GM10248 (cell line): ENCODE results near the gene STARD10.

Experiments used
- CTCF ChIA-PET: fragments of 300-600 bp; sonication (Branson Sonifier 250); formaldehyde crosslinking; extraction: SDS; loops from one replicate; lab custom pipeline; 2021; ENCODE audit warnings: antibody characterized with exemption; lab: Yijun Ruan, JAX
- POLR2A ChIA-PET: fragments of 350-650 bp; sonication (Branson Sonifier 250); formaldehyde crosslinking; extraction: SDS; loops from one replicate; lab custom pipeline; 2020; ENCODE audit warnings: antibody characterized with exemption; lab: Yijun Ruan, JAX
- DNase-seq: peaks from one replicate; pipeline ENCODE4 v3.0.0; 2012; ENCODE audit errors: extremely low spot score
- TF ChIP-seq, protein P1 (sequence below): IDR thresholded peaks from 2 replicates; pipeline ENCODE4 v1.5.1; 2012; ENCODE audit warnings: mild to moderate bottlenecking, low read depth; ENCODE audit errors: extremely low read depth, missing control alignments, control extremely low read depth

Gene STARD10

DNA sequence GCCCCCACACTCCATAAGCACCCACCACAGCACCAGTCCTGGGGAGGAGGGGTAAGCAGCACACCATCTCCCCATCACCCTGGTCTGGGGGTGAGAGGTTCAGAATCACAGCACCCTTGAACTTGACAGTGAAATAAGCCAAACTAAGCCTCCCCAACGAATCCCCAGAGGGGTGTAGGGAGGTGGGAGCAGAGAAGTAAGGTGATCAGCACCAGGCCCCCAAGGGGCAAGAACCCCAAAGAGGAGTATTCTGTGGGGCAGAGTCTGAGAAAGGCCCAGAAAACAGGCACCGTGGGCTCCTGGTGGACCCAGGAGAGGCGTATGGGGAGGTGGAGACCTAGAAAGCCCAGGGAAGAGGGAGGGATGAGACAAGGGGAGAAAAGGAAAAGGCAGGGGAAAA, 72.6 kb downstream of the STARD10 start:
- TF ChIP-seq, protein P1, sequence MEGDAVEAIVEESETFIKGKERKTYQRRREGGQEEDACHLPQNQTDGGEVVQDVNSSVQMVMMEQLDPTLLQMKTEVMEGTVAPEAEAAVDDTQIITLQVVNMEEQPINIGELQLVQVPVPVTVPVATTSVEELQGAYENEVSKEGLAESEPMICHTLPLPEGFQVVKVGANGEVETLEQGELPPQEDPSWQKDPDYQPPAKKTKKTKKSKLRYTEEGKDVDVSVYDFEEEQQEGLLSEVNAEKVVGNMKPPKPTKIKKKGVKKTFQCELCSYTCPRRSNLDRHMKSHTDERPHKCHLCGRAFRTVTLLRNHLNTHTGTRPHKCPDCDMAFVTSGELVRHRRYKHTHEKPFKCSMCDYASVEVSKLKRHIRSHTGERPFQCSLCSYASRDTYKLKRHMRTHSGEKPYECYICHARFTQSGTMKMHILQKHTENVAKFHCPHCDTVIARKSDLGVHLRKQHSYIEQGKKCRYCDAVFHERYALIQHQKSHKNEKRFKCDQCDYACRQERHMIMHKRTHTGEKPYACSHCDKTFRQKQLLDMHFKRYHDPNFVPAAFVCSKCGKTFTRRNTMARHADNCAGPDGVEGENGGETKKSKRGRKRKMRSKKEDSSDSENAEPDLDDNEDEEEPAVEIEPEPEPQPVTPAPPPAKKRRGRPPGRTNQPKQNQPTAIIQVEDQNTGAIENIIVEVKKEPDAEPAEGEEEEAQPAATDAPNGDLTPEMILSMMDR, result no peak
- ChIA-PET POLR2A (no interaction called here), CTCF (interaction anchor here (2.6 to 3.6 kb wide), 2 partner anchors 73 to 457 kb away, joined by 10 to 12 read pairs; partner anchors contain the start of gene STARD10)
- no peak for DNase-seq

GRCh38 chr11:72720784-72721183, 73.1 kb downstream of the STARD10 start:
- ChIA-PET CTCF (interaction anchor here (0.8 to 3.6 kb wide), 3 partner anchors 24 to 457 kb away, joined by 3 to 12 read pairs (median 10); partner anchors contain the start of gene STARD10), POLR2A (no interaction called here)
- no peak for DNase-seq
- TF ChIP-seq, protein P1, result no peak

DNA sequence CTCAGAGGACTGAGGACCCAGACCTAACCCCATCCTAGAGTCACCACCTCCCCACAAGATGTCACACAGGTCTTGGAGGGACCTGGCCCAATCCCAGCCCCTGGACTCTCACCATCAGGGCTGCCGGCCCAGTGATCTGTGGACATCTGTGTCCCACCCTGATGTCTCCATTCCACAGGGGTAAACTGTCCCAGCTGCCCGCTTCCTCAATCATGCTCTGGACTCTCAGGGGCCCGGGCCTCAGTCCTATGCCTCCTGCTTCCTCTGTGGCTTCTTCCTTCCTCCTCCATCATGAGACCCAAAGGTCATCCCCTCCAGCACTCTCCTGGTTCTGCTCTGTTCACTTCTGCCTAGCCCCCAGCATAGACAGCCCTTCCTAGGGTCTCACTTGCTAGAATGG, 73.8 kb downstream of the STARD10 start:
- TF ChIP-seq, protein P1, result no peak
- ChIA-PET POLR2A (no interaction called here), CTCF (interaction anchor here (0.8 to 3.6 kb wide), 5 partner anchors 8 to 458 kb away, joined by 3 to 12 read pairs (median 4); partner anchors contain the start of gene STARD10)
- no peak for DNase-seq

- ChIA-PET CTCF (interaction anchor here (0.6 to 3.6 kb wide), 9 partner anchors 8 to 465 kb away, joined by 3 to 12 read pairs (median 4); partner anchors contain the start of gene STARD10), POLR2A (no interaction called here)
- DNase-seq, result no peak
- TF ChIP-seq, protein P1, result no peak
These were observed 74.3 kb downstream of the STARD10 start for GRCh38 chr11:72719551-72719950.

DNA sequence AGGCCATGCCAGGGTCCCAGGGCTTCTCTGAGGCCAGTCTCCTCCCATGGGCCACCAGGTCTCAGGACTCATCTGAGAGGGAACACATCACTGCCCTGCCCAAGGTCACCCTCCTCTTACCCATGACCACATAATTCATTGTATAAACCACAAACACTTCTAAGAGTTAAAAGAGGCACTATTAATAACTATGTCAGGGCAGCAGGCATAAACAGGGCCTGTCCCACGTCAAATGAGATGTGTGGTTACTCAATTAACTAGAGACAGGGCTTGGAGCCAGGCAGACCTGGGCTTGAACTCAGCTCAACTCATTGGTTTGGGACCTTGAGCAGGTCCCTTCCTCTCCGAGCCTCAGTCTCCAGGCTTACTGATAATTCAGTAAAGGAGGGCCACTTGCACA, 74.7 kb downstream of the STARD10 start:
- DNase-seq, result no peak
- ChIA-PET CTCF (interaction anchor here (0.6 to 3.6 kb wide), 10 partner anchors 9 to 466 kb away, joined by 3 to 12 read pairs (median 4); partner anchors contain the start of gene STARD10), POLR2A (no interaction called here)
- TF ChIP-seq, protein P1, result no peak

DNA sequence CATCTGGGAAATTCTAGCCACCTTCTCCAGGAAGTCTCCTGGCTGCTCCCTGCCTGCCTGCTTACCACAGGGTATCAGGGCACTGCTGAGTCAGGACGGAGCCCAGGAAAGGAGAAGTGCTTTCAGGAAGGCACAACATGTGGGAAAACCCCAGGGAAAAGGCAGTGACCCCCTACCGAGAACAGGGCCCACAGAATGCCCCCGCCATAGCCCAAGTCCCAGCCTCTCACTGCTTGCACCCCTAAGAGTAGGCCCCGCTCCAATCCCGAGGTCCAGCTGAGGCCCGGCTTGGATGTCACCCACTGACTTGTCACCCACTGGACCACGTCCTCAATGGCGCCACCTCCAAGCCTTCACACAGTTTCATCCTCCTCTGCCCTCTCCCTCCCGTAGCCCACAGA, 75.7 kb downstream of the STARD10 start:
- no peak for DNase-seq
- CTCF ChIA-PET, result interaction anchor here (1.0 to 3.6 kb wide), 6 partner anchors 7 to 467 kb away, joined by 3 to 16 read pairs (median 5); no protein-coding TSS in a partner anchor

More for the DNA sequence above, 75.7 kb downstream of the STARD10 start:
- TF ChIP-seq, protein P1, result no peak
- POLR2A ChIA-PET, result no interaction called here
